ACHN (cell line): ENCODE data around the gene UBE2N.
"Not testable (repeated sequence)": the region's sequence is repeated elsewhere in the genome, so short reads cannot be mapped to it uniquely, and the experiment has no call there.

Experiments
- DNase-seq: peaks from one replicate; pipeline ENCODE4 v3.0.0-alpha.2; 2015
- in situ Hi-C: cut with HindIII; loops from 2 replicates; pipeline ENCODE4 v1.10.0; 2017; ENCODE audit warnings: low sequenced_read_pairs, low pct_ligation_motif_present, low pct_unique_long_range_greater_than_20kb

UBE2N gene

DNA sequence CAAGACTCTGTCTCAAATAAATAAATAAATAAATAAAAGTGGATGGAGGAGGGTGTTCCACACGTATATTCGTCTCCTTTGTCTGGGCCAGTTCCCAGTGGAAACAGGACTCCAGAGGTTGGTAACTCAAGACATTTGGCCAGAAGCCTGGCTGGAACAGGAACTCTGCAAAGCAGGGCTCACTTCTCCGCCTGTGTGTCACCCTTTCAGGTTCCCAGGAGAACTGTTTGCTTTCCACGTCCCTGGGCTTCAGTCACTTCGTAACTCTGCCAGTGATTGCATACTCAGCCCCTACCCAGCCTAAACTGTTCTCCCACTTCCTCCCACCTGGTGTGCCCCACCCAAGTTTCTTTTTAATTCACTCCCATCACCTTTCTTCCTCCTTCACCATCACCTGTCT is 7.0 kb upstream of the UBE2N start:
- in situ Hi-C loops = no loop called here
- no peak for DNase-seq

DNA sequence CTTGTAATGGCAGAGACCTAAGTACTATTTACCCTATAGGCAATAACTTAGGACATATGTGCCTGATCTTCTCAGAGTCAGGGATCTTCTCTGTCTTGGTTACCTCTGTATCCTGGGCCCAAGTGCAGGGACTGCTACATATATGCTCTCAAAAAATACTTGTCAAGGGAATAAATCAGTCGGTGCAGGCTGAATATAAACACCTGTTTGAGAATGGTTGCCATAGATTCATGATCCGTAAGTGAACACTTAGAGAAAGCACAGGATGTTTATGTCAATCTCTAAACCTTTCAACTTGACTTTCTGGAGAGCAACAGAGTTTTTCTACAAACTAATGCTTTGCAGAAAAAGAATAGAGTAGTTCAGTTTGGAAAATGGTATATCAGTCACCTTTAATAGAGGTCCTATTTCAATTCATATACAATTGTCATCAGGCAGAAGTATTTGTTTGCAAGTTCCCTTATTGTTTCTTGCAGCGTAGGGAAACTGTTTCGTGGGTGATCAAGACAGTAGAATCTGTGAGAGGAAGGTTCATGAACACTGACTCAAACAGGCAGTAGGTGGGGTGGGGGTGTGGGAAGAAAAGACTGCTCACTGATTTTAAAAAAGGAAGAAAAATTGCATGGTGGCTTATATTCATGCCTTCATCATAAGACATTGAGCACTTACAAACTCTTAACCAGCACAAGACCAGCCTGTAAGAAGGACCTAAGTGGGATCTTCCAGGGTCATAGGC is 6.0 kb upstream of the UBE2N start:
- no peak for DNase-seq
- in situ Hi-C loops = no loop called here

DNA sequence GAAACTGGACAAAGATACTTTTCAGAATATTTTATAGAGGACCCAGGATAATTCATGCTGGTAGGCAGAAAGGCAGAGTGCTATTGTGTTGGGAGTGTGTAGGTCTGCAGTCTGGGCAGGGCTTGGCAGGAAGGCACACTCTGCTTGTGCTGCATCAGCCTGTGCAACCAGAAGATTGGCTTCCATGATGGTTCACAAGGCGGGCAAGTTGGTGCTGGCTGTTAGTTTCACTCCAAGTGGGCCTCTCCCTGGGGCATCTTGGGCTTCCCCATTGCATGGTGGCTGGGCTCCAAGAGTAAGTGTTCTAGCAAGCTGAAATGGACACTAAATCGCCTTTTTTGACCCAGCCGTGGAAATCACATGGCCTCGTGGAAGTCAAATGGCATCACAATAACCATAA is 1.8 kb upstream of the UBE2N start:
- no peak for DNase-seq
- in situ Hi-C loops = no loop called here

DNA sequence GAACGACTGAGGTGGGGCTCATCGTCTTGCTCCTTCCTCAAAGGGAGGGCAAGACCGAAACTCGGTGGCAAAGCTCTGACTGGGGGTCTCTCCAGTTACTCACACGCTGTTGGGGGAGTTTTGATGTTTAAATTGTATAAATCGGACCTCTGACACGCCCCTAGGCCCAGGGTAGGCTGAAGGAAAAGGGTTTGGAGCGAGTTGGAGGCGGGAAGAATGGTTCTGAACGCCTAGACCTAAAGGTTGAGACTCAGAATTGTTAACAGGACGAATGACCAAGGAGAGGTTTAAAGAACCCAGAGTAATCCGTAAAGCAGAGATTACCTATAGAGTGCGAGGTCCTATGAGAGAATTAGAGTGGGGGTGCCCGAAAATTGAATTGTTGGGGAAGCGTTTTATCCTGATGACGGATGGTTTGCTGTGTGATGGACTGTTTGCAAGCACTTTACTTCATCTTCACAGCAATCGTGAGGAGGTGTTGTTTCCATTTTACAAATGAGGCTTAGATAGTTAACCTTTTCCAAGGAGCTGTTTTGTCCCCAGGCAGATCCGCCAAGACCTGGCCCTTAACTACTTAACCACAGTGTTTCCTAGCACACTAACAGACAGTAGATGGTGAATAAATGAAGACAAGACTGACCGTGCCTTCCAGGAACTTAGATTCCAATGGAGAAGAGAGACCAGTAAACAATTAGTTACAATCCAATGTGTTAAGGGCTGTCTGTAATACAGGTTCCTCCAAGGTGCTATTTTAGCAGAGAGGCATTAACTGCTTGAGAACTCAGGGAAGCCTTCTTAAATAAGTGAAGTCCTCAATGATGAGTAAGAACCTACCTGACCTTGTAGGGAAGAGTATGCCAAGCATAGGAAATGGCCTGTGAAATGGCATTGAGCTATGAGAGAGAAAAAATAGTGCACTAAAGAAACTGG is 929 bp upstream of the UBE2N start:
- peak; percentile 25 for DNase-seq
- in situ Hi-C loops = no loop called here

- in situ Hi-C loops = no loop called here
- peak; percentile 55 for DNase-seq
Observed at GRCh38 chr12:93441081-93441616, 598 bp downstream of the UBE2N start.

- in situ Hi-C loops = no loop called here
- peak; percentile 21 for DNase-seq
Observed at GRCh38 chr12:93440043-93440835, 1.5 kb downstream of the UBE2N start.

GRCh38 chr12:93438266-93439050 is 3.3 kb downstream of the UBE2N start:
- DNase-seq = no peak
- in situ Hi-C loops = no loop called here

GRCh38 chr12:93434256-93434865 is 7.4 kb downstream of the UBE2N start:
- in situ Hi-C loops = no loop called here
- DNase-seq = no peak

DNA sequence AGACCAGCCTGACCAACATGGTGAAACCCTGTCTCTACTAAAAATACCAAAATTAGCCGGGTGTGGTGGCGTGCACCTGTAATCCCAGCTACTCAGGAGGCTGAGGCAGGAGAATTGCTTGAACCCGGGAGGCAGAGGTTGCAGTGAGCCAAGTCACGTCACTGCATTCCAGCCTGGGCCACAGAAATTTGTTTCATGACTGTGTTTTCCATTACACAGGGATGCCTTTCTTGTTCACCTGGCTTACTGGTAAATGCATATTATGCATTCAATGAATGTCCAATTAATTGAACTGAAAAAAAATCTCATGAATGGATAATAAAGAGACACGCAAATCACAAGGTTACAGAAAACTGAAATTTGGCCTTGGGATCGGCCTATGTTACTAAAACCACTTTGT is 9.7 kb downstream of the UBE2N start:
- in situ Hi-C loops, DNase-seq: not testable (repeated sequence)

GRCh38 chr12:93430280-93430679 is 11.5 kb downstream of the UBE2N start:
- no peak for DNase-seq
- in situ Hi-C loops = no loop called here

GRCh38 chr12:93429852-93430251 is 11.9 kb downstream of the UBE2N start:
- in situ Hi-C loops = no loop called here
- DNase-seq = no peak

- DNase-seq = no peak
- in situ Hi-C loops = no loop called here
Observed at GRCh38 chr12:93429448-93429847, 12.3 kb downstream of the UBE2N start.

DNA sequence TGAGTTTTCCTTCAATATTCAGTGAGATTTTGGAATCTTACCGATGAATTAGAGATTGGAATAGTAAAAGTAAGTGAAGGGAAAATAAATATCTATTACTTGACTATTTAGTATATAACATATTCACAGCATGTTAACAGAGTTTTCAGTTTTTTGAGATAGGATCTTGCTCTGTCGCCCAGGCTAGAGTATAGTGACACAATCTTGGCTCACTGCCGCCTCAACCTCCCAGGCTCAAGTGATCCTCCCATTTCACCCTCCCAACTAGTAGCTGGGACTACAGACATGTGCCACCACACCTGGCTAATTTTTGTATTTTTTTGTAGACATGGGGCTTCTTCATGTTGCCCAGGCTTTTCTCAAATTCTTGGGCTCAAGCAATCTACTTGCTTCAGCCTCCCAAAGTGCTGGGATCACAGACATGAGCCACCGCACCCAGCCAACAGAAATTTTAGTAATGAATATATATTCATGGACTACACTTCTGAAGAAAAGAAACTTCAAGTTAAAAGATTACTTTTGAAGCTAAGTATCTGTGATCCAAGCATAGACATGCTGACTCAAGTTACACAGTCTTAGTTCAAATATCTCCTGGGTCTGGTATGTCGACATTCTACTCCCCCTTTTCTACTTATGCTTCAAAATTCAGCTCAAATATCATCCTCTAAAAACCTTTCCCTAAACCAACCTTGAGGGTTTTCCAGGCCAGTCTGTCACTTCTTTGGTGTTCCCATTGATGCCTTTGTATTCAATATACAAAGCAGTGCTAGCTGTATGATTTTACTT is 13.8 kb downstream of the UBE2N start:
- in situ Hi-C loops = no loop called here
- DNase-seq = no peak

- in situ Hi-C loops = no loop called here
Observed at GRCh38 chr12:93426412-93426805, 15.3 kb downstream of the UBE2N start.

GRCh38 chr12:93425736-93426411 is 15.9 kb downstream of the UBE2N start:
- DNase-seq = no peak
- in situ Hi-C loops = no loop called here

More at GRCh38 chr12:93426412-93426805, 15.3 kb downstream of the UBE2N start:
- DNase-seq = no peak

DNA sequence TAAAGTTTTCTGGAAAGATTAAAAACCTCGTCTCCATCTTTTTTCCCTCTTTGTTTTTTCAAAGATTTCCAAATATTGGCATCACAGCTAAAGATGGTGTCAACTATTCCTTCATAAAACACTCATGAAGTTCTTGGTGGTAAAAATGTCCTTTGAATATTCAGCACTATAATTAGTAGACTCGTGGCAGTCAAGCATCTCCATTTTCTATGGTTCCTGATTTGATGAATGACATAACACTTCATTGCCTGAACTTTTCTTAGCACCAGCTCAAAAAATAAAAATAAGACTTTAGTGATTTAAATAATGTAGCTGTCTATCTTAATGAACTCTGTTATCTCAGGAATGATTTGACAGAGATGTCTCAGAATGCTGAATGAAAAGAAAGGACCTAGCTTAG is 19.7 kb downstream of the UBE2N start:
- in situ Hi-C loops = no loop called here
- DNase-seq = no peak
